Gastrocnemius medialis (tissue), 4 donors: ENCODE measurements around the gene RAD51B. TPM values are rescaled to one million over a fixed set of nuclear protein-coding genes. Genes with fewer than 3 reads are reported as not detected.

Experiments used
- ATAC-seq, 2 donors: fragments of 150-250 bp; one replicate each; pipeline ENCODE4 v1.9.1; 2016
- DNase-seq, 2 donors: peaks; one replicate each; pipeline ENCODE4 v3.0.0-alpha.2; 2019
- H3K27ac ChIP-seq, 4 donors: fragments of 200-600 bp; sonication (generic); 1 replicate in 1 of 4; 2 replicates in 3 of 4; pipeline ENCODE4 v1.5.1; 2016 to 2018; ENCODE audit warnings: mild to moderate bottlenecking in 2 of 4, moderate library complexity in 1 of 4
- H3K27me3 ChIP-seq, 3 donors: fragments of 200-600 bp; sonication (generic) in 2 of 3; 1 replicate in 1 of 3; 2 replicates in 2 of 3; pipeline versions ENCODE4 v1.5.1 to v1.6.0; 2016 to 2019; ENCODE audit warnings: mild to moderate bottlenecking in 1 of 3, moderate library complexity in 1 of 3
- H3K36me3 ChIP-seq, 2 donors: fragments of 200-600 bp; sonication (generic) in 1 of 2; one replicate each; pipeline ENCODE4 v1.5.1; 2017 to 2018
- H3K4me1 ChIP-seq, 2 donors: fragments of 200-600 bp; sonication (generic) in 1 of 2; one replicate each; pipeline ENCODE4 v1.5.1; 2016 to 2017; ENCODE audit warnings: mild to moderate bottlenecking in 2 of 2
- H3K4me3 ChIP-seq, 4 donors: fragments of 200-600 bp; sonication (generic) in 3 of 4; 1 replicate in 1 of 4; 2 replicates in 3 of 4; pipeline ENCODE4 v1.5.1; 2016 to 2019; ENCODE audit warnings: mild to moderate bottlenecking in 2 of 4
- H3K9me3 ChIP-seq, 3 donors: fragments of 200-600 bp; sonication (generic) in 2 of 3; 1 replicate in 1 of 3; 2 replicates in 2 of 3; pipeline ENCODE4 v1.5.1; 2016 to 2019
- CTCF ChIP-seq, 5 experiments: fragments of 450-650 bp in 3 of 5; fragments of 200-600 bp in 2 of 5; sonication (generic) in 2 of 5; IDR thresholded peaks in 4 of 5; conservative IDR thresholded peaks in 1 of 5; 1 replicate in 4 of 5; 2 replicates in 1 of 5; pipeline ENCODE4 v1.5.1; 2016 to 2019; ENCODE audit warnings: antibody characterized with exemption in 5 of 5, mild to moderate bottlenecking in 3 of 5, moderate library complexity in 3 of 5
- POLR2A ChIP-seq, 2 donors: fragments of 450-650 bp; IDR thresholded peaks; one replicate each; pipeline ENCODE4 v1.6.1; 2017; ENCODE audit warnings: antibody characterized with exemption in 2 of 2, mild to moderate bottlenecking in 2 of 2, moderate library complexity in 2 of 2
- in situ Hi-C, 4 donors: fragments of 200-750 bp; cut with MboI; loops; one replicate each; pipeline versions ENCODE4 v1.15.0 to v1.8.0; 2017; ENCODE audit warnings: low sequenced_read_pairs in 4 of 4
- intact Hi-C: fragments of 100-400 bp; cut with DNase I; formaldehyde crosslinking; loops from one replicate; pipeline ENCODE4 v1.15.1; 2023; ENCODE audit warnings: low total_unique reads
- total RNA-seq, 4 donors: library from RNA; depleted of rRNA; stranded (reverse); fragments of >200 nt; gene quantifications; one replicate each; pipeline versions ENCODE4 v1.1.0 to v1.2.3, GENCODE V29; 2016

The RAD51B gene
- total RNA-seq, 4 donors from 2014 or later, result 1.6 to 3.3 (median 2.4) TPM

GRCh38 chr14:68409387-68409786 lies 589.8 kb downstream of the RAD51B start:
- Histone ChIP-seq H3K9me3 (no peaks in the 10 kb centered on the region), H3K4me1 (no peaks in the 10 kb centered on the region), H3K27ac (no peak overlapping the region), H3K4me3 (no peak overlapping the region), H3K36me3 (no peaks in the 10 kb centered on the region), H3K27me3 (no peaks in the 10 kb centered on the region)
- ATAC-seq (no peak), DNase-seq (no peak)
- TF ChIP-seq POLR2A (IDR thresholded peaks at IDR 0.05) (no peak), CTCF (IDR thresholded peaks at IDR 0.05 in 4 of 5, conservative IDR thresholded peaks at IDR 0.05 in 1 of 5) (no peak)
- intact Hi-C loops, result no loop called here
- in situ Hi-C loops, result no loop called here

- DNase-seq (no peak), ATAC-seq (no peak)
- no peak overlapping the region for H3K27ac ChIP-seq
- no peaks in the 10 kb centered on the region for H3K27me3 ChIP-seq
- no peaks in the 10 kb centered on the region for H3K4me1 ChIP-seq
- H3K9me3 ChIP-seq, result no peaks in the 10 kb centered on the region
- no peak overlapping the region for H3K4me3 ChIP-seq
- intact Hi-C loops (no loop called here), in situ Hi-C loops (no loop called here)
- TF ChIP-seq POLR2A (IDR thresholded peaks at IDR 0.05) (no peak), CTCF (IDR thresholded peaks at IDR 0.05 in 4 of 5, conservative IDR thresholded peaks at IDR 0.05 in 1 of 5) (no peak)
- H3K36me3 ChIP-seq, result no peaks in the 10 kb centered on the region
Observed at GRCh38 chr14:68412505-68413465, 593.2 kb downstream of the RAD51B start.

GRCh38 chr14:68413509-68413908 lies 593.9 kb downstream of the RAD51B start:
- intact Hi-C loops, result no loop called here
- H3K4me1 ChIP-seq, result no peaks in the 10 kb centered on the region
- H3K9me3 ChIP-seq, result no peaks in the 10 kb centered on the region
- no peak overlapping the region for H3K27ac ChIP-seq
- no peak overlapping the region for H3K4me3 ChIP-seq
- no peak for ATAC-seq
- no peak for DNase-seq
- H3K27me3 ChIP-seq, result no peaks in the 10 kb centered on the region
- TF ChIP-seq POLR2A (IDR thresholded peaks at IDR 0.05) (no peak), CTCF (IDR thresholded peaks at IDR 0.05 in 4 of 5, conservative IDR thresholded peaks at IDR 0.05 in 1 of 5) (no peak)
- in situ Hi-C loops, result no loop called here
- no peaks in the 10 kb centered on the region for H3K36me3 ChIP-seq

DNA sequence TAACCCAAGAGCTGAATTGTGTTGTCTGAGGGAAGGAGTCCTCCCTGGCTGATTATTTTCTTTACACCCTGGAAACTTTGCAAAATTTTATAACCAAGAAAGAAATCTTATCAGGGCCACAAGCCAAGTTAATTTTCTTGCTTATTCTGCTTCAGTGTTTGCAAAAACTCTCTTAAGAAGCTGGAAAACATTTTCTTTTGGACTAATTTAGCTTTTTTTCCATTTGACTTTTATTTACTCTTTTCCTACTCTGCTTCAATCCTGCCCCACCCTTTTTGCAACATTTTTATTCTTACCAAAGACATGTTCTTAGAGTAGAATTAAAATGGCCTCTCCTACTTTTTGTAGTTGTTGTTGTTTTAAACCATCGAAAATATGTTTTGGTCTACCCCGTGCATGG lies 594.5 kb downstream of the RAD51B start:
- Histone ChIP-seq H3K9me3 (no peaks in the 10 kb centered on the region), H3K27me3 (no peaks in the 10 kb centered on the region), H3K4me3 (no peak overlapping the region), H3K36me3 (no peaks in the 10 kb centered on the region), H3K4me1 (no peaks in the 10 kb centered on the region), H3K27ac (no peak overlapping the region)
- in situ Hi-C loops (no loop called here), intact Hi-C loops (no loop called here)
- TF ChIP-seq CTCF (IDR thresholded peaks at IDR 0.05 in 4 of 5, conservative IDR thresholded peaks at IDR 0.05 in 1 of 5) (no peak), POLR2A (IDR thresholded peaks at IDR 0.05) (no peak)
- DNase-seq (no peak), ATAC-seq (no peak)
